H1 (cell line): Measurements from ENCODE around the gene TWSG1. TPM values are rescaled to one million over a fixed set of nuclear protein-coding genes. Genes with fewer than 3 reads are reported as not detected.

ENCODE experiments used
- CEBPB ChIP-seq: IDR thresholded peaks from 2 replicates; pipeline ENCODE4 v1.6.1; 2012; ENCODE audit warnings: low read depth, low read length
- GTF2F1 ChIP-seq: IDR thresholded peaks from 2 replicates; pipeline ENCODE4 v1.6.1; 2012; ENCODE audit warnings: low read depth, low read length, improper control_type of control experiment, borderline replicate concordance
- RFX5 ChIP-seq: IDR thresholded peaks from 2 replicates; pipeline ENCODE4 v1.6.1; 2011; ENCODE audit warnings: low read depth, low read length, improper control_type of control experiment, borderline replicate concordance
- TBP ChIP-seq: IDR thresholded peaks from 2 replicates; pipeline ENCODE4 v1.6.1; 2011; ENCODE audit warnings: low read depth, low read length, improper control_type of control experiment
- polyA plus RNA-seq, 7 experiments: library from polyadenylated mRNA; depleted of rRNA in 3 of 7; stranded (reverse) in 5 of 7; unstranded in 2 of 7; fragments of >200 nt in 5 of 7; fragments of 200-250 nt in 2 of 7; gene quantifications; 1 replicate in 5 of 7; 2 replicates in 1 of 7; 4 replicates in 1 of 7; pipeline versions ENCODE4 v1.2.1 to v1.2.3, GENCODE V29; 2011 to 2013; ENCODE audit warnings: missing spikeins in 2 of 7, mixed read lengths in 2 of 7
- total RNA-seq: library from RNA; stranded (reverse); fragmentation: NEBNext Ultra II Directional; extraction: Animal tissue kit (Norgen Biotek cat#: 25700); gene quantifications from 2 replicates; pipeline ENCODE4 v1.2.1, GENCODE V29; 2021
- TF ChIP-seq, protein P1 (sequence below): fragments of 300-600 bp; sonication (generic); IDR thresholded peaks from 2 replicates; pipeline ENCODE4 v1.7.1; 2012; ENCODE audit warnings: low read length, moderate library complexity, mild to moderate bottlenecking, inconsistent platforms; ENCODE audit not compliant: insufficient replicate concordance

The TWSG1 gene
- total and polyA plus RNA-seq, 2 of the 8 experiments (the other 6 are each of a cell fraction or from before 2014, with no cell fraction given), result 11.8 to 19.8 TPM

DNA sequence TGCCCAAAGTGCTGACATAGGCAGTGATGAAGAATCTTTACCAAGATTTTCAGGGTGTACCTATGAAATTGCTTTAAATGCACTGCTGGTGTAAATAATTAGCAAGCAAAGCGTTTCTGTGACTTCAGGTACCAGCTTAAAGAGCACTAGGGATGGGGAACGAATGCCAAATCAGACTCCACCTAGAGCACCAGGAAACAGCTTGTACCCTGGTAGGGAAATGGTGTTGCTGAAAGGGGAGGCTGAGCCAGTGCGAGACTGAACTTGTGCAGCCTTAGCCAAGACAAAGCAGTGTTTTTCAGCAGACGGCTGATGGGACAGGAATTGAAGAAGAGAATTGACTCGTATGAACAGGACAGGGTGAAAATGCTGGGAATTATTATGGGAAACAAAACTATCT lies 65.6 kb downstream of the TWSG1 start (continued):
- TF ChIP-seq, protein P1, sequence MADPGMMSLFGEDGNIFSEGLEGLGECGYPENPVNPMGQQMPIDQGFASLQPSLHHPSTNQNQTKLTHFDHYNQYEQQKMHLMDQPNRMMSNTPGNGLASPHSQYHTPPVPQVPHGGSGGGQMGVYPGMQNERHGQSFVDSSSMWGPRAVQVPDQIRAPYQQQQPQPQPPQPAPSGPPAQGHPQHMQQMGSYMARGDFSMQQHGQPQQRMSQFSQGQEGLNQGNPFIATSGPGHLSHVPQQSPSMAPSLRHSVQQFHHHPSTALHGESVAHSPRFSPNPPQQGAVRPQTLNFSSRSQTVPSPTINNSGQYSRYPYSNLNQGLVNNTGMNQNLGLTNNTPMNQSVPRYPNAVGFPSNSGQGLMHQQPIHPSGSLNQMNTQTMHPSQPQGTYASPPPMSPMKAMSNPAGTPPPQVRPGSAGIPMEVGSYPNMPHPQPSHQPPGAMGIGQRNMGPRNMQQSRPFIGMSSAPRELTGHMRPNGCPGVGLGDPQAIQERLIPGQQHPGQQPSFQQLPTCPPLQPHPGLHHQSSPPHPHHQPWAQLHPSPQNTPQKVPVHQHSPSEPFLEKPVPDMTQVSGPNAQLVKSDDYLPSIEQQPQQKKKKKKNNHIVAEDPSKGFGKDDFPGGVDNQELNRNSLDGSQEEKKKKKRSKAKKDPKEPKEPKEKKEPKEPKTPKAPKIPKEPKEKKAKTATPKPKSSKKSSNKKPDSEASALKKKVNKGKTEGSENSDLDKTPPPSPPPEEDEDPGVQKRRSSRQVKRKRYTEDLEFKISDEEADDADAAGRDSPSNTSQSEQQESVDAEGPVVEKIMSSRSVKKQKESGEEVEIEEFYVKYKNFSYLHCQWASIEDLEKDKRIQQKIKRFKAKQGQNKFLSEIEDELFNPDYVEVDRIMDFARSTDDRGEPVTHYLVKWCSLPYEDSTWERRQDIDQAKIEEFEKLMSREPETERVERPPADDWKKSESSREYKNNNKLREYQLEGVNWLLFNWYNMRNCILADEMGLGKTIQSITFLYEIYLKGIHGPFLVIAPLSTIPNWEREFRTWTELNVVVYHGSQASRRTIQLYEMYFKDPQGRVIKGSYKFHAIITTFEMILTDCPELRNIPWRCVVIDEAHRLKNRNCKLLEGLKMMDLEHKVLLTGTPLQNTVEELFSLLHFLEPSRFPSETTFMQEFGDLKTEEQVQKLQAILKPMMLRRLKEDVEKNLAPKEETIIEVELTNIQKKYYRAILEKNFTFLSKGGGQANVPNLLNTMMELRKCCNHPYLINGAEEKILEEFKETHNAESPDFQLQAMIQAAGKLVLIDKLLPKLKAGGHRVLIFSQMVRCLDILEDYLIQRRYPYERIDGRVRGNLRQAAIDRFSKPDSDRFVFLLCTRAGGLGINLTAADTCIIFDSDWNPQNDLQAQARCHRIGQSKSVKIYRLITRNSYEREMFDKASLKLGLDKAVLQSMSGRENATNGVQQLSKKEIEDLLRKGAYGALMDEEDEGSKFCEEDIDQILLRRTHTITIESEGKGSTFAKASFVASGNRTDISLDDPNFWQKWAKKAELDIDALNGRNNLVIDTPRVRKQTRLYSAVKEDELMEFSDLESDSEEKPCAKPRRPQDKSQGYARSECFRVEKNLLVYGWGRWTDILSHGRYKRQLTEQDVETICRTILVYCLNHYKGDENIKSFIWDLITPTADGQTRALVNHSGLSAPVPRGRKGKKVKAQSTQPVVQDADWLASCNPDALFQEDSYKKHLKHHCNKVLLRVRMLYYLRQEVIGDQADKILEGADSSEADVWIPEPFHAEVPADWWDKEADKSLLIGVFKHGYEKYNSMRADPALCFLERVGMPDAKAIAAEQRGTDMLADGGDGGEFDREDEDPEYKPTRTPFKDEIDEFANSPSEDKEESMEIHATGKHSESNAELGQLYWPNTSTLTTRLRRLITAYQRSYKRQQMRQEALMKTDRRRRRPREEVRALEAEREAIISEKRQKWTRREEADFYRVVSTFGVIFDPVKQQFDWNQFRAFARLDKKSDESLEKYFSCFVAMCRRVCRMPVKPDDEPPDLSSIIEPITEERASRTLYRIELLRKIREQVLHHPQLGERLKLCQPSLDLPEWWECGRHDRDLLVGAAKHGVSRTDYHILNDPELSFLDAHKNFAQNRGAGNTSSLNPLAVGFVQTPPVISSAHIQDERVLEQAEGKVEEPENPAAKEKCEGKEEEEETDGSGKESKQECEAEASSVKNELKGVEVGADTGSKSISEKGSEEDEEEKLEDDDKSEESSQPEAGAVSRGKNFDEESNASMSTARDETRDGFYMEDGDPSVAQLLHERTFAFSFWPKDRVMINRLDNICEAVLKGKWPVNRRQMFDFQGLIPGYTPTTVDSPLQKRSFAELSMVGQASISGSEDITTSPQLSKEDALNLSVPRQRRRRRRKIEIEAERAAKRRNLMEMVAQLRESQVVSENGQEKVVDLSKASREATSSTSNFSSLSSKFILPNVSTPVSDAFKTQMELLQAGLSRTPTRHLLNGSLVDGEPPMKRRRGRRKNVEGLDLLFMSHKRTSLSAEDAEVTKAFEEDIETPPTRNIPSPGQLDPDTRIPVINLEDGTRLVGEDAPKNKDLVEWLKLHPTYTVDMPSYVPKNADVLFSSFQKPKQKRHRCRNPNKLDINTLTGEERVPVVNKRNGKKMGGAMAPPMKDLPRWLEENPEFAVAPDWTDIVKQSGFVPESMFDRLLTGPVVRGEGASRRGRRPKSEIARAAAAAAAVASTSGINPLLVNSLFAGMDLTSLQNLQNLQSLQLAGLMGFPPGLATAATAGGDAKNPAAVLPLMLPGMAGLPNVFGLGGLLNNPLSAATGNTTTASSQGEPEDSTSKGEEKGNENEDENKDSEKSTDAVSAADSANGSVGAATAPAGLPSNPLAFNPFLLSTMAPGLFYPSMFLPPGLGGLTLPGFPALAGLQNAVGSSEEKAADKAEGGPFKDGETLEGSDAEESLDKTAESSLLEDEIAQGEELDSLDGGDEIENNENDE, result no peak
- TF ChIP-seq RFX5 (no peak), CEBPB (no peak), GTF2F1 (no peak), TBP (no peak)
